HG03442 (cell line): ENCODE results near the gene ZNF358.
"Not testable (repeated sequence)": the region's sequence is repeated elsewhere in the genome, so short reads cannot be mapped to it uniquely, and the experiment has no call there.

Experiments used
- ATAC-seq: cut with Tn5 transposase; IDR thresholded peaks from one replicate; pipeline ENCODE4 v1.9.1; 2021; ENCODE audit warnings: mild to moderate bottlenecking, moderate library complexity; ENCODE audit not compliant: unreplicated experiment

Gene ZNF358

GRCh38 chr19:7534531-7535046, 18.7 kb downstream of the ZNF358 start:
- ATAC-seq, result no peak

DNA sequence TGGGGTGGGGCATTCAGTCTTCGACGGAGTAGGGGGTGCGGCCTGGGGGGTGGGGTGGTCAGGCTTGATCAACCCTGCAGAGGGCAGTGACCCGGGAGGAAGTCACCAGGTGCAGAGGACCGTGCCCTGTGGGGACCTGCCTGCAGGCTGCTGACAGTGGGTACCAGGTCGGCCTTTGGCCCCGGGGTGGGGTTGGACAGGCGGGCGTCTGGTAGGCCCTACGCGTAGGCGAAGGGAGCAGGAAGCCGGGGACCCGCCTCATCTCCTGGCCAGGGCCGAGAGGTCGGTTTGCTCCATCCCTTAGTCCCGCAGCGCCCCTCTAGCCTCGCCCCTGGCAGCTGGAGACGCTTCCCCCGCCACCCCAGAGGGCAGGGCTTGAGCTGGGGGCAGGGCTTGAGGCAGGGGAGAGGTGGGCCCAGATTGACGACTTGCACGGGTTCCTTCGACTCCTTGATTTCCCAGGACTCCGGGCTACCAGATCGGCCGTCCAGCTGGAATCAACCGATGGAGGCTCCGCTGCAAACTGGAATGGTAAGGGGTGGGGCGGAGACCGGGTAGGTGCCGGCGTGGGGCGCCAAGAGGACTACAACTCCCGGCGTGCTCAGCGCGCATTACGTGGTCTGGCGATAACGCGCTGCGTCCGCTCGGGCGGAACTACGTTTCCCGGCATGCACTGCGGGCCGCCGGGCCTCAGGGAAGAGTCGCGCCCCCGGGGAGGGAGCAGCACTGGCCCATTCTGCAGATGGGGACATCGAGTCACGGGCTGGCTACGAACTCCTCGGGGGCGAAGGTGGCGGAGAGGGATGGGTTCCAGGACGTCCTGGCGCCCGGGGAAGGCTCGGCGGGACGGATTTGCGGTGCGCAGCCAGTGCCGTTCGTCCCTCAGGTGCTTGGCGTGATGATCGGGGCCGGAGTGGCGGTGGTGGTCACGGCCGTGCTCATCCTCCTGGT, 19.4 kb downstream of the ZNF358 start, which contains the start of gene PNPLA6:
Gene PNPLA6 (plus strand): TSS at position 671 of the 951 bp plus-strand sequence. CDS start 72 bp downstream, at position 743.
- ATAC-seq, result peak; percentile 59

DNA sequence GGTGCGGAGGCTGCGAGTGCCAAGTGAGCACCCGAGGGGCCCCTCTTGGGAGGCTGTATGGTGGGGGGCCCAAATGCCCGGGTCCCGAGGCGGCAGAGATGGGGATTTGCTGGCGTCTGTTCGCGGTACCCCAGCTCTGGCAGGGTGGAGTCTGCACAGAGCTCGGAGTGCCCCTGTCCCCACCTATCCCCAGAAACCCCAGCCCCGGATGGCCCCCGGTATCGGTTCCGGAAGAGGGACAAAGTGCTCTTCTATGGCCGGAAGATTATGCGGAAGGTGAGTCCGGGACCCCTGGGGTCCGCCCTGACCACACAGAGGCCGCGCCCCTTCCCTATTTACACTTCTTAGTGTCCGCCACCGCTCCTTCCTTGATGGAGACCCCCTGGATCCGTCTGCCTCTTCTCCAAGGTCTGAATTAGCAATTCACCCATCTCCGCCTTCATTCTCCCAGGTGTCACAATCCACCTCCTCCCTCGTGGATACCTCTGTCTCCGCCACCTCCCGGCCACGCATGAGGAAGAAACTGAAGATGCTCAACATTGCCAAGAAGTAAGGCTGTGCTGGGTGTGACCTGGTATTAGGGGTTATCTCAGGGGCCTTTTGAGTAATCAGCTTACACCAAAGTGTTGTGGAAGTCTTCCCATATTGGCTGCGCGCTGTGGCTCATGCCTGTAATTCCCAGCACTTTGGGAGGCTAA, 20.2 kb downstream of the ZNF358 start:
- no peak for ATAC-seq

DNA sequence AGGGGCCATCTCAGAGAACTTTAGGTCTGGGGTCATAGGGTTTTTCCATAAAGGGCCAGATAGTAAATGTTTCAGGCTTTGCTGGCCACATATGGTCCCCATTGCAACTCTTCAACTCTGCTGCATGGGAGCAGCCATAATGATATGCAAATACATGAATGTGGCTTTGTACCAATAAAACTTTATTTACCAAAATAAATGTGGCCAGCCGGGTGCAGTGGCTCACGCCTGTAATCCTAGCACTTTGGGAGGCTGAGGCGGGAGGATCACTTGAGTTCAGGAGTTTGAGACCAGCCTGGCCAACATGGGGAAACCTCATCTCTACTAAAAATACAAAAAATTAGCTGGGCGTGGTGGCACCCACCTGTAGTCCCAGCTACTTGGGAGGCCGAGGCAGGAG, 23.1 kb downstream of the ZNF358 start:
- not testable (repeated sequence) for ATAC-seq

DNA sequence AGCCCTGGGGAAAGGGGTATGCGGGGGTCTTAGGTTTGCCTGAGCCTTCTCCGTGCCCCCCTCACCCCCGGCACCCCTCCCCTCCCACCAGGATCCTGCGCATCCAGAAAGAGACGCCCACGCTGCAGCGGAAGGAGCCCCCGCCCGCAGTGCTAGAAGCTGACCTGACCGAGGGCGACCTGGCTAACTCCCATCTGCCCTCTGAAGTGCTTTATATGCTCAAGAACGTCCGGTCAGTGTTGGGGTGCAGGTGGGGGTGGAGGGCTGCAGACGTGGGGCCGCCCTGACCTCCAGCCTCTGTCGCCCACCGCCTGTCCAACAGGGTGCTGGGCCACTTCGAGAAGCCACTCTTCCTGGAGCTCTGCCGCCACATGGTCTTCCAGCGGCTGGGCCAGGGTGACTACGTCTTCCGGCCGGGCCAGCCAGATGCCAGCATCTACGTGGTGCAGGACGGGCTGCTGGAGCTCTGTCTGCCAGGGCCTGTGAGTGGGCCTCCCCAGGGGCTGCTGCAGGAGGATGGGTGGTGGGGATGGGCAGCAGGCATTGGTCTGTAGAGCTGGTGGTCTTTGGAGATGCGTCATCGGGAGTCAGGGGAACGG, 24.0 kb downstream of the ZNF358 start:
- no peak for ATAC-seq

- ATAC-seq, result no peak
Observed at GRCh38 chr19:7540761-7541474, 25.0 kb downstream of the ZNF358 start.

DNA sequence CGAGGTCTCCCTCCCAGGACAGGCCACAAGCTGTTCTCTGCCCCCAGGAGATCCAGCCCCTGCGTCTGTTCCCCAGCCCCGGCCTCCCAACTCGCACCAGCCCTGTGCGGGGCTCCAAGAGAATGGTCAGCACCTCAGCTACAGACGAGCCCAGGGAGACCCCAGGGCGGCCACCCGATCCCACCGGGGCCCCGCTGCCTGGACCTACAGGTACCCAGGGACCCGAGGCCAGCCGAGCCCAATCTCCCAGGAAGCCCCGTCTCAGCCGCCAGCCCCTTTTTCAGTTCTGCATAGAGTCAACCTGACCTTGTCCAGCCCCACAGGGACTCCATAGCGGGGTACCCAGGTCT, 25.5 kb downstream of the ZNF358 start:
- no peak for ATAC-seq

GRCh38 chr19:7541828-7542443, 26.0 kb downstream of the ZNF358 start:
- ATAC-seq, result no peak

GRCh38 chr19:7542556-7543348, 26.8 kb downstream of the ZNF358 start:
- no peak for ATAC-seq

- no peak for ATAC-seq
Observed at GRCh38 chr19:7544626-7545025, 28.7 kb downstream of the ZNF358 start.

DNA sequence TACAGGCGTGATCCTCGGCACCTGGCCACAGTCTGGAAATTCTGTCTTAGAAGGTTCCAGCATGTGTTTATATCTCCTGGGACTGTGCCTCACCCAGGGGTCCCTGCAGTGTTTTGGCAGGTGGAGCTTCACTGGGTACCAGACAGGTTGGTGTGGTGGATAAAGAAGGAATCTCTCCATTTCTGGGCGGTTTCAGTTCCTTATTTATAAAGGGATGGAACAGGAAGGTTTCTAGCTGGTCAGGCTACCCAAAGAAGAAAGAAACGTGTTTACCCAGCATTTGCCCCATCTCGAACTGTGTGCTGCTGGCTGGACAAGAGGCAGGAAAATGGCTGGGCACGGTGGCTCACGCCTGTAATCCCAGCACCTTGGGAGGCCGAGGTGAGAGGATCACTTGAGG, 29.4 kb downstream of the ZNF358 start:
- no peak for ATAC-seq

DNA sequence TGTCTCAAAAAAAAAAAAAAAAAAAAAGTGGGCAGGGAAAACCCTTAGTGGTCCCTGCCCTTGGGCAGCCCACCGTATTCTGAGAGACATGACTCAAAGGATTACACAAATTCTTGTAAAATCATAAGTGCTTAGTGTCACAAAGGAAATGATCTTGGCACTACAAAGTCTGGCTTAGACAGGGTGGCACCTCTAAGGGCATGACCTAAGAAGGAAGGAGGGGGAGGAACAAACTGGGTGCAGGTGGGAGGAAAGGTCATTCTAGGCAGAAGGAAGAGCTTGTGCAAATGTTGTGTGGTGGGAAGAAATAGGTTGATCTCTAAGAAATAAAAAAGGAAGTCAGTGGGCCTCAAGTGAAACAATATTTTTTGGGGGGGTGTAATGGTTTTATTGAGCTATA, 30.0 kb downstream of the ZNF358 start:
- no peak for ATAC-seq

DNA sequence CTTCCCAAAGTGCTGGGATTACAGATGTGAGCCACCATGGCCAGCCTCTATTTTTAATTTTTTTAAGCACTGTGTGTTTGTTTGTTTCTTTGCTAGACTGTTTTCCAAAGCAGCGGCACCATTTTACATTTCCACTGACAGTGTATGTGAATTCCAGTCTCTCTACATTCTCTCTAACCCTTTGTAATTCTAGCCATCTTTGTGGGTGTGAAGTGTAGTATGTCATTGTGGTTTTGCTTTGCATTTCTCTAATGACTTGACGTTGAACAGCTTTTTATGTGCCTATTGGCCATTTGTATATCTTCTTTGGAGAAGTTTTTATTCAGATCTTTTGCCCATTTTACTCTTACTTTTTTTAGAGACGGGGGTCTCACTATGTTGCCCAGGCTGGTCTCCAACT, 31.3 kb downstream of the ZNF358 start:
- no peak for ATAC-seq

GRCh38 chr19:7549429-7550148, 33.7 kb downstream of the ZNF358 start:
- ATAC-seq, result no peak

GRCh38 chr19:7550169-7550770, 34.4 kb downstream of the ZNF358 start:
- ATAC-seq, result no peak

DNA sequence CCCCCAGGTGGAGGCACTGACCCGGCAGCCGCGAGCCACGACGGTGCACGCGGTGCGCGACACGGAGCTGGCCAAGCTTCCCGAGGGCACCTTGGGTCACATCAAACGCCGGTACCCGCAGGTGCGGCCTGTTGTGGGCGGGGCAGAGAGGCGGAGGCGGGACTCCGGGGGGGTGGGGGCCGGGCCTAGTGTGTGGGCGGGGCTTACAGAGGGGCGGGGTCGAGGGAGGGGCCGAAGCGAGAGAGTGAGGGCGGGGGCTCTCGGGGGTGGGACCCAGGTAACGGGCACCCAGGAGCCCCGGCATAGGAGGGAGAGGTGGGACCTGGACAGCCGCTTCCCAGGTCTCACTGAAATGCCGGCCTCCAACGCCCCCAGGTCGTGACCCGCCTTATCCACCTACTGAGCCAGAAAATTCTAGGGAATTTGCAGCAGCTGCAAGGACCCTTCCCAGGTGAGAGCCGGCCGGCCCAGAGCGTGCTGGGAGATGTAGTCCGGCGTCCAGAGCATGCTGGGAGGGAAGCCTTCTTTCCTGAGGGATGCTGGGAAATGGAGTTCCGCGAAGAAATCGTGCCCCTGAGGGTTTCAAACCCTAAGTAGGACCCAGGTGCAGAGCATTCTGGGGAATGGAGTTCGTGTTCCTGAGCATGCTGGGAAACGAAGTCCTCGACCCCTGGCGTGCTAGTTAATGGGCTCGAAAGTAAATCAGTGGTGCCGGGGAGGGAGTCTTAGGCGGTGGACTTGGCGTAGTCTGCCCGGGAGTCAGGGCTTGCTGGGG, 35.3 kb downstream of the ZNF358 start:
- no peak for ATAC-seq

DNA sequence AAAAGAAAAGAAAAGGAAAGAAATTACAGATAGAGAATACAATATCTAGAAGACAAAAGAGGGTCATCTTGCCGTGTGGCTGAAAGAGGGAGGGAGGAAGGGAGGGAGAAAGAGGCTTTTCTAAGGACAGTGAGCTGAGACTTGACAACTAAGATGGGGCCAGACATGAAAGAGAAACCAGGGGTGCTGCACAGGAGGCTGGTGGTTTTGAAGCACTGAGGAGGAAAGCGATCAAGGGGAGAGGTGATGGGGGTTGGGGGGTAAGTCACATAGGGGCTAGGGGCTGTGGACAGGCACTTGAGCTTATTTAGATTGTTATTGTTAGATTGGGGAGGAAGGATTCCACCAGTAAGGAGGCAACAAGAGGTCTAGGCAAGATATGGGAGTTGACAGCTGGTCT, 36.9 kb downstream of the ZNF358 start:
- ATAC-seq, result no peak

GRCh38 chr19:7554565-7554964, 38.7 kb downstream of the ZNF358 start:
- no peak for ATAC-seq
